Kasumi-1 (cell line): ENCODE data around the gene SPCS2.
"Not testable (repeated sequence)": the region's sequence is repeated elsewhere in the genome, so short reads cannot be mapped to it uniquely, and the experiment has no call there.

Source experiments
- DNase-seq, 2 experiments: peaks; one replicate each; lab custom pipeline; 2025; lab: John Stamatoyannopoulos, UW

Gene SPCS2

DNA sequence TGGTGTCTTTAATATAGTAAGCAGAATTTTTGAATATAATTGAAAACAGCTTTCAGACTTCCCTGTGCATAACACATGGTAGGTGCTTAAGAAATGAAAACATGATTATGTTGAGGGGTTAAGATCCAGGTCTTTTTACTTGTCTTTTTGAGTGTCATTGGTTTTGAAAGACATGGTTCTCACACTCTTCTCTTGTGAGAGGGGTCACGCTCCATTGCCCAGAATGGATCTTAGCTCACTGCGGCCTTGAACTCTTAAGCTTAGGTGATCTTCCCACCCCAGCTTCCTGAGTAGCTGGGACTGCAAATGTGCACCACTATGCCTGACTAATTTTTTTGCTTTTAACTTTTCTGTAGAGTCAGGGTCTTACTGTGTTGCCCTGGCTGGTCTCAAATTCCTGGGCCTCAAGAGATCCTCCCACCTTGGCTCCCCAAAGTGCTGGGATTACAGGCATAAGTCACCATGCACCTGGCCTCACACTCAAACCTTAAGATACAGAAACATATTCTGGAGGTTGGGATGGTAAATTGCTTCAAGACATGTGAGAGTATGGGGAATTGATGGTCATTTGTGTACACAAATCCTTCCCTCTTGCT lies 1.4 kb downstream of the SPCS2 start:
- no peak for DNase-seq

DNA sequence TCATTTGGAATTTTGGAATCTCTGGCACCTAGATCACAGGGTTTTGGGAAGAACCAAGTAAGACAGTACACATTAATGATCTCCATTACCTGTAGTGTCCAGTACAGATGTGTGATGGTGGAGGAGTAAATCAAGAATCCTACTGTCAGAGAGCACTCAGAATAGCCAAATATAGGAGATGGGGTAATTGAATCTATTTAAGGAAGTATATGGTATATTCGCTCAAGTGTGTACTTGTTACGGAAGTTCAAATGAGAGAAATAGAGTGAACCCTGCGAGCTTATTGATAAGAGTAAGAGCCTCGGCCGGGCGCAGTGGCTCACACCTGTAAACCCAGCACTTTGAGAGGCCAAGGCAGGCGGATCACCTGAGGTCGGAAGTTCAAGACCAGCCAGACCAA lies 2.2 kb downstream of the SPCS2 start:
- no peak for DNase-seq

DNA sequence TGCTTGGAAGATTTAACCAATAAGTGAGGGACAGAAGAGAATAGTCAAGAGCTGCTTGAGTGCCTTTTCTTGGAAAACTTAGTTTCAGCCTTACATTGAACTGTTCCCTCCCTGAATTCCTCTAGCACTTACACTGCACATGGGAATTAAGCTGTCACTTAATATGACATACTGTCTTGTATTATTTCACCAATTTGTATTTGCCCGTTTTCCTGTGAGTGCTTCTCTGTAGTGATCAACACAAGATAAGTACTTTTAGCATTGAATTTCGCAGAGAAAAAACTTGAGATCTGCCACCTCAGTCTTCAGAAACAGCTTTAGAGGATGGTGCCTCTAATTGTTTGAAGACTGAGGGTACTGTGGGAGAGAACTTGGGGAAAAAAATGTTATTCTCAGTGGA lies 3.7 kb downstream of the SPCS2 start:
- no peak for DNase-seq

DNA sequence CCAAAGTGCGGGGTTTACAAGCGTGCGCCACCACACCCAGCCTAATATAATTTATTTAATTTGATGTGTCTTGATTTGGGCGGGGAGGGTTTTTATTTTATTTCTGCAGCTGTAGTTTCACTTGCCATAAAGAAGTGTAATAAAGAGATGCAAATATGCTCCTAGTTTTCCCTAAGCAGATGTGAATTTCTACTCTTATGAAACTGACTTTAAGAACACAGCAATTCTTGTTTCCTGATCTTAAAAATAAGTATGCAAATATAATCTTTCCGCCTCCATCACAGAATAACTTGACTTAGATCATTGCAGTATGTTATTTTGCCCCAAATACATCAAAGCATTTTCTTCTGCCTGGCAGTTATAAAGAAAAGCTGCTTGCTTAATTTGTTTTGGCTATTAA lies 4.4 kb downstream of the SPCS2 start:
- DNase-seq, result no peak

DNA sequence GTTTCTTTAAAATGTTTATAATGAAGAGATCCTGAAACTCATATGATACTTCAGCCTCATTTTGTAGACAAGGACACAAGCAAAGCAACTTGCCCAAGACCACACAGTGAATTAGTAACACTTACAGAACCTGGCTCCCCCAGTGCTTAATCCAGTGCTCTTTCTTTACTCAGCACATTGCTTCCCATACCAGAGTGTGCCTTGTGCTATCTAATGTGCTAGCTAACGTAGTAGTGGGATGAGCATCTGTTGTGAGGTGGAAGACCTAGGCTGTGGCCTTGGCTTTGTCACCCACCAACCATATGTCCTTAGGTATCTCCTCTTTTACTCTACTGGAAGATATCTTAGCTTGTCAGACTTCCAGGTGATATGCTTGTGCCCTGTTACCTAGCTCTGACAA lies 5.1 kb downstream of the SPCS2 start:
- DNase-seq, result no peak

DNA sequence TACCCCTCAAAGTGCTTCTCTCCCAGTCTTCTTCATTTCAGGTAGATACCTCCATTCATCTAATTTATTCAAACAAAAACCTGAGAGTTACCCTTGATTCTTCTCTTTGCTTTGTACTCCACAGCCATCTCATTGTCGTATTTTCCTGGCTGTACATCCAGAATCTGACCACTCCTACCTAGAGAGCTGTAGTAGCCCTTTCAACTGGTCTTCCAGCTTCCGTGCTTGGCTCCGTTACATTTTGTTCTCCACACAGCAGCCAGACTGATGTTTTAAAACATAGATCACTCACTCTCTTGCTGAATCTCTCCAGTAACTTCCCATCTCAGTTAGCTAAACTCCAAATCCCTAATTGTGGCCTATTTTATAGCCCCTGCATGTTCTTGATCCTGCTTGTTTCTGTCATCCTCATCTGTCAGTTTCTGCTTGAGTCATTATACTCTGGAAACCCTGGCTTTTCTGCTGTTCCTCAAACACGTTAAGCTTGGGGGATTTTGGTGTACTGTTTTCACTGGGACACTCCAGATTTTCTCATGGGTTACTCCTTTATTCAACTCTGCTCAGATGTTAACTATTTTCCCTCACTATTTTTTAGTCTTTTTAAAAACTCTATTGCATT lies 7.4 kb downstream of the SPCS2 start:
- DNase-seq, result no peak

DNA sequence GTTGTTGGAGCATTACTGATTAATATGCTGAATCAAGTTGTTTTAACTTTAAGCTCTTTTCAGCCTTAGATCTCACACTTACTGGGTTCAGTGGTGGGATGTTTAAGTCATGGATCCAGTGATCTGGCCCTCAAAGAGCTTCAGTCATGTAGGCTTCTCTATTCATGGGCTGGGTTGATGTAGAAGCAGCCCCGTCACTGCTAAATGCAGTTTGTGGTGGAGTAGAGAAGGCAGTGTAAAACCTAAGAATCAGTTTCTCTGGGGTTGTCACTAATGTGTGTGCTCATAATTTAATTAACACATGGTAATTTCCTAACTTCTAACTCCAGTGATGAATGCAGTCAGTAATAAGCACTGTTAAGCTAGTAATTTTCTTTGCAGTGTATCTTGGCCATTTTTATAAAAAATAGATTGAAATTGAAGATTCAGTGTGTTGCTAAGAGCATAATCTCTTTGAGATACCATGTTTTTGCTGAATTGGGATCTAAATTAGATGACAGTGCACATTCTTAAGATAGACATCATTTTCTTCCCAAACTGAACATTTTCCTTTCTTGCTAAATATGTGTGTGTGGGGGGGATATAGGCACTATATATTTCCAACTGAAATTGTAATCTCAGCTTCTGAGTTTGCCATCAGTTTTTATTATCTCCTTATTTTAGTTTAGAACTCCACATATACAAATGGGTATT lies 9.0 kb downstream of the SPCS2 start:
- no peak for DNase-seq

DNA sequence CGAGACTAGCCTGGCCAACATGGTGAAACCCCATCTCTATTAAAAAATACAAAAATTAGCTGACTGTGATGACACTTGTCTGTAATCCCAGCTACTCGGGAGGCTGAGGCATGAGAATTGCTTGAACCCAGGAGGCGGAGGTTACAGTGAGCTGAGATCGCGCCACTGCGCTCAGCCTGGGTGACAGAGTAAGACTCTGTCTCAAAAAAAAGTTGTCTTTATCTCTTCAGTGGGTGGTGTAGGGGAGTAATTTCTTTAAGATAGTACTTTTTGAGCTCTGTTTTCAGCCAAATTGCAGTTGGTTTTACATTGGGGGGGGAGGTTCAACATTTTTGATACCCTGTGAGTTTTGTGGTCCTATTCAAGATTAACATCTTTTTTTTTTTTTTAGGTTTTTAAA lies 11.1 kb downstream of the SPCS2 start:
- not testable (repeated sequence) for DNase-seq

DNA sequence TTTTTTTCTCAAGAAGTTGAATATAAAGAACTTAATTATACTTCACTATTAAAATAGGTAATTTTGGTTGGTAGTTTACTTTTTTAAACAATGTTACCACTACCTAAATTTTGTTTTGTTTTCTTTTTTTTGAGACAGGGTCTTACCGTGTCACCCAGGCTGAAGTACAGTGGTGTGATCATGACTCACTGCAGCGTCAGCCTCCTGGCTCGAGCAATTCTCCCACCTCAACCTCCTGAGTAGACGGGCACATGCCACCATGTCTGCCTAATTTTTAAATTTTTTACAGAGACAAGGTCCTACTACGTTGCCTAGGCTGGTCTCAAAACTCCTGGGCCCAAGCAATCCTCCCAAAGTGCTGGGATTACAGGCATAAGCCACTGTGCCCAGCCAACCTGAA lies 17.6 kb downstream of the SPCS2 start:
- no peak for DNase-seq

DNA sequence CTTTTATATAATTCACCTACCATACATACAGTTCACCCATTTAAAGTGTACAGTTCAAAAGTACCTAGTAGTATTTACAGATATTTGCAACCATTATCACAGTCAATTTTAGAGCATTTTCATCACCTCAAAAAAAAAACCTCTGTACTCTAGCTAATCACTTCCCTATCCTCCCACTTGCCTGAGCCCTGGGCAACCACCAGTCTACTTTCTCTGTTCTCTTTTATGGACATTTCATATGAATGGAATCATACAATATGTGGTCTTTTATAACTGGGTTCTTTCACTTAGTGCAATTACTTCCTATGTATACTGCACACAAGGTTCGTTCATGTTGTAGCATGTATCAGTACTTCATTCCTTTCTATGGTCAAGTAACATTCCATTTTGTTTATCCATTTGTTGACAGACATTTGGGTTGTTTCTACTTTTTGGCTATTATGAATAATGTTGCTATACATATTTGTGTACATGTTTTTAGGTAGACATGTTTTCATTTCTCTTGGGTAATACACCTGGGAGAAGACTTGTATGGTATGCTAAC lies 21.9 kb downstream of the SPCS2 start:
- DNase-seq, result no peak

DNA sequence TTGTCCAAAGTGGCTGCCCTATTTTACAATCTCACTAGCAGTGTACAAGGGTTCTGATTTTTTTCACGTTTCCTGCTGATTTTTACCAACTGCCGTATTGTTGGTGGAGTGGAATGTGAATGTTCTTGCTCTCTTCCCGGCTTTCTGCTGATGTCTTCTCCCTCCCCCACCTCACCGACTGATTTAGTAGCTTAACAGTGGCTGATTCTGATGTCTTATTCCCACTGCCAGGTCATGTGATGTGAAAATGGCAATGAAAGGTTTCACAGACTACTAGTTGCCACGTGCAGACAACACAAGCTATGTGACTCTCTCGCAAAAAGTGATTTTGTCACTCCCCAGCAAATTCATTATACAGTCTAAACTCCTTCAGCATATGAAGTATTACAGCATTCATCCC lies 22.4 kb downstream of the SPCS2 start:
- no peak for DNase-seq

DNA sequence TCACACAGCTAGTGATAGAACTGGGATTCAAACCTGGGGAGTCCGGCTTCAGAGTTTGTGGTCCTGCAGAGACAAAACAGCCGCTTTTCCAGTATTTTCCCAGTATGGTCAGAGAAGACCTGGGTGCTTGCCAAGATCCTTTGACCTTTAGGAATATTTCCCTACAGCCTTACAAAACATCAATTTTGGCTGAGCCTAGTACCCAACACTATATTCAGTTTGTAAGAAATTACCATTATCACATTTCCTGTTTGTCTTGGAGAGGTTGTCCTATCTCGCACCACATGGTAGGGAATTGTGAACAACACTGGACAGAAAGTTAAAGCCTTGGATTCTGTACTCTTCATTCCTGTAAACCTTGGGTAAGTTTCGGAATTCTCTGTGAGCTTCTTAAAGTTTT lies 29.0 kb downstream of the SPCS2 start:
- DNase-seq, result no peak

DNA sequence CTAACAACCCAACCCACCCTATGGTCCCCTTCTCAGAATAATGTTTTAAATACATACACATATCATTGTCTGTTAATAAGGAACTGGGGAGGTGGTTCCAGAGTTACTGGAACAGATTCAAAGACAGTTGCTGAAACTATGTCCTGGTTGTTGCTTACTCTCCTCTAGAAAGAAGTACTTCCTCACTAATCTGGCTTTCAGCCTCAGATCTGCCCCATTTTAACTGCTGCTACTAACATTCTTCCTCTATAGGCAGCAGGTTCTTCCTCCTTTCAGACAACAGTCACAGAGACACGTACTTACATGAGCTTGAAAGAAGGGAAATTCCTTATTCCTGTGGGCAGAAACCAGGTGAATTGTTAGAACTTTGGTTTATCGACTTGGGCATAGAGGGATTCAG lies 31.6 kb downstream of the SPCS2 start:
- DNase-seq, result peak; percentile 77 to 85

DNA sequence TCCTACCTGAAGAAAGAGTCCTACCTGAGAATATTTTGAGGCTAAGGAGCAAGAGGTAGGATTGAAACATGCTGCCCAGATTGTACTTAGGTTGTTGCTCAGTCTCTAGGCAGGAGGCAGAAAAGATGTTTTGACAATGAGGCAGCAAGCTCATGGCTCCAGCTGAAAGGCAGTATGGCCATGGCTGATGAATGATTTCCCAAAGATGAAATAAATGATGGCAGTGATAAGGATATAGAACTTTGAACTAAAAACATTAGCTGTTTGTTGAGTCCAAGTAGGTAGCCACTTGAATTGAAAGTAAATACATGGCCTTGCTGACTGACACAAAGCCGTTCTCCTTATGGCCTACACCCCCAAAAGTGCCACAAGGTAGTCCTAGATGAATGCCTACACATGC lies 32.8 kb downstream of the SPCS2 start:
- no peak for DNase-seq

DNA sequence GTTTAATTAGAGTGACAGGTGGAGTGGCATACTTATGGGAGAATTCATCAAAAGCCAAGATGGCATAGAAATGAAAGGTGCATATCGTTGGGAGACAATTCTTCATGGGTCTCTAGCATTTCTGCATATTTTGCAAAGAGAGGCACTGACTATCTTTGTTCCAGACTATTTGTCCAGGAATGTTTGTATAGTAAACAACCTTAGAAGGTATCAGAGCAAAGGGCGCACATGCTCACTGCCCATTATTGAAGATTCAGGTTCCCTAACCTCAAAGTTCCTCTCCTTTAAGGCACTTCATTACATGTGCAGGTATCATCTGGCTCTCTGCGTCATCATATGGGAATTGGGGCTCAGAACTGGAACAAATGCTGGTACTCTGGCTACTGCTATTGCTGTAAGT lies 35.0 kb downstream of the SPCS2 start:
- DNase-seq, result no peak

DNA sequence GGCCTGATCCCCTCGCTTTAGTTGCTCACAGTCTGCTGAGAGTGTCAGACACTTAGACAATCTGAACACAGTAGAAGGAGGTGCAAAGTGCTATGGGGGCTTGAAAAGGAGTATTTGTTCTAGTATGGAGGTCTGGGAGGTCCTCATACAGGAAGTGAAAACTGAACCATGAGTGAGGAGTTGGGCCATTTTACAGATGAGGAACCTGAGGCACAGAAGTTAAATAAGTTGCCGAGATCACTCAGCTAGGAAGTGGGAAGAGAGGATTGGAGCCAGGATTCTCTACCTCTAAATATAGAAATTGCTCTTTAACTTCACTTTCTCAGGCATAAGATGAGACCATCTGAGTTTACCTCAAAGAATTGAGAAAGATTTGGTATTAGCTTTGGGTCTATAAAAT lies 35.7 kb downstream of the SPCS2 start:
- no peak for DNase-seq

DNA sequence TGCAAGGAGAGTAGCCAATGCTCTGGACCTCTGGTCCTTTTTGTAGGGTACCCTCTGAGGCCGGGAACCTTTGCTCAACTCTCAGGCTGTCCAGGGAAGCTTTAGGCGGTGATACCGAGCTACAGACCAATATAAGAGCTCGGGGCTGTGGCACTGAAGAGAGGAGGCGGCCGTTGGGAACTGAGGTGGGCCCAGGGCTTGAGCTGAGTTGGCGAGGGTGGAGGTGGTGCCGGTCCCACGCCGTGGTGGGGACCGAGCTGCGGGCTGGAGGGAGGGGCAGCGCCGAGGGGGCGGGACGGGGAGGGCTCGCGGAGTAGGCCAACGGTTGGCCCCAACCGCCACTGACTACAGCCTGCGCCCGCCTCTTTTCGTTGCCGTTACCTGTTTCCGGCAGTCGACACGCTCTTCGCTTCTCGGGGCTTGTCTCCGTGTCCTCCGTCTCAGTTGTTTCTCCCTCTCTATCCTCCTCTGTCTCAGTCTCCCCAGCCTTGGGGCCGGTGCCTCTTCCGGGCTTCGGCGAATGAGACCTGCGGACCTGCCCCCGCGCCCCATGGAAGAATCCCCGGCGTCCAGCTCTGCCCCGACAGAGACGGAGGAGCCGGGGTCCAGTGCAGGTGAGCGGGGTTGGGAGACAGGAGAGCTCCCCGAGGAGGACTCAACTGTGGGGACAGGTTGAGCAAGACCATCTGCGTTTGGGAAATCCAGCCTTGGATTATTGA lies 39.6 kb downstream of the SPCS2 start, which contains the start of gene NEU3:
TSS of gene NEU3 (plus strand) at position 393 of the 719 bp plus-strand sequence. CDS start at position 521, 128 bp downstream.
- peak; percentile 93 for DNase-seq

DNA sequence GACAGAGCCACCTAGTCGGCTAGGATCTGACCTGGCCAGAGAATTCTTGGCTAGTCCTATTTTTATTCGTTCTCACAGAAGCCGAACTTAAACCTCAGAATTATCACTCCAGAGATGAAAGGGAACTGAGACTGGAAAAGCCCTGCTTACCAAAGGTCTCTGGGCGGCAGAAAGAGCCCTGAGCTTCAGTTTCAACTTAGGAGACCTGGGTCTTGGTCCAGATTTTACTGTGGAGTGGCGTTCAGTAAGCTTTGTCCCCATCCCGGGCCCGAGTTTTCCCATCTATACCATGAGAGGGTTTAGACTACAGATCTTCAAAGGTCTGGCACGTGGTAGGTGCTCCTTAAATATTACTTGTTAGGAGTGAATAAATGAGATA lies 40.2 kb downstream of the SPCS2 start:
- peak in 1 of 2 experiments; percentile 29 for DNase-seq

DNA sequence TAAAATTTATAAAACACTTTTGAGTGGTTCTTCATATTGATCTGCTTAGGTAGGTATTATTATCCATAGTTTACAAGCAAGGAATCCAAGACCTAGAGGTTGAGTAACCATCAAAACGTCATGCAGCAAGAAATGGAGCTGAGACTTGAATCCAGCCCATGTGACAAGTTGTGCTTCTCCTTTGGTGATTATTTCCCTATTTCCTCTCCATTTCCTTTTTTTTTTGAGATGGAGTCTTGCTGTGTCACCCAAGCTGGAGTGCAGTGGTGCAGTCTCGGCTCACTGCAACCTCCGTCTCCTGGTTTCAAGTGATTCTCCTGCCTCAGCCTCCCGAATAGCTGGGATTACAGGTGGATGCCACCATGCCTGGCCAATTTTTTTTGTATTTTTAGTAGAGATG lies 41.1 kb downstream of the SPCS2 start:
- DNase-seq, result peak in 1 of 2 experiments; percentile 28

DNA sequence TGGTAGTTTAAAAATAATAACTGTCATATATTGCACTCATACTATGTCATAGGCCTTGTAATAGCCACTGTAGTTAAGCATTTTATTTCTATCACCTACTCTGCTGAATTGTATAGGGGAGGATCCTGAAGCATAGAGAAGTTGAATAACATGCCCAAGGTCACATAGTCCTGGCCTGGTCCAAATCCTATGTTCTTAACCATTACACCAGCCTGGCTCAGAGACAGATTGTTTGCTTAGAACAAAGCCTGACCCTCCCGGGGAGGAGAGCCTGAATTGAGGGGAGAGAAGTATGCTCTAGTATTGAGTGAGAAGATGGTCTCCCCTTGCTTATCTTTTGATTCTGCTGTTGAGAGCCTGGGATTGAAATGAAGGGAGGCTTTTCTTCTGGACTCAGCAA lies 41.9 kb downstream of the SPCS2 start:
- DNase-seq, result no peak

DNA sequence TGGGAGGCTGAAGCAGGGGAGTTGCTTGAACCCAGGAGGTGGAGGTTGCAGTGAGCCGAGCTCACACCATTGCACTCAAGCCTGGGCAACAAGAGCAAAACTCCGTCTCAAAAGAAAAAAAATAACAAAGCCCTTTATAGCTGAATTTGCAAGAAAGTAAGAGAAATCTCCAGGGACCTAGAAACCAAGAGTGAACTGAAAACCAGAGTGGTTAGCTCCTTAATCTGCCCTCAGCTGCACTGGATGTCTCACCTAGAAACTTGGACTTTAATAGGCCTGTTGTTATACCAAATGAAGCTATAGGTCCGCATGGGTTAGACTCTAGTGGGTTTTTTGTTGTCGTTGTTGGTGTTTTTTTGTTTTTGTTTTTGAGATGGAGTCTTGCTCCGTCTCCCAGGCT lies 43.8 kb downstream of the SPCS2 start:
- DNase-seq, result no peak

DNA sequence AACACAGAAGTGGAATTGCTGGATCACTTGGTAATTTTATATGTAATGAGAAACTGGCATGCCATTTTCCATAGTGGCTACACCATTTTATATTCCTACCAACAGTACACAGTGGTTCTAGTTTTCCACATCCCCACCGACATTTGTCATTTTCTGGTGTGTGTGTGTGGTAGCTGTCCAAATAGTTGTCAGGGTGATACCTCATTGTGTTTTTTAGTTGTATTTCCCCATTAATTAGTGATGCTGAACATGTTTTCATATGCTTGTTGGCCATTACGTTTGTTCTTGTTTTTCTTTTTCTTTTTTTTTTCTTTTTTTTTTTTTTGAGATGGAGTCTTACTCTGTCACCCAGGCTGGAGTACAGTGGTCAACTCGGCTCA lies 51.9 kb downstream of the SPCS2 start:
- no peak for DNase-seq

DNA sequence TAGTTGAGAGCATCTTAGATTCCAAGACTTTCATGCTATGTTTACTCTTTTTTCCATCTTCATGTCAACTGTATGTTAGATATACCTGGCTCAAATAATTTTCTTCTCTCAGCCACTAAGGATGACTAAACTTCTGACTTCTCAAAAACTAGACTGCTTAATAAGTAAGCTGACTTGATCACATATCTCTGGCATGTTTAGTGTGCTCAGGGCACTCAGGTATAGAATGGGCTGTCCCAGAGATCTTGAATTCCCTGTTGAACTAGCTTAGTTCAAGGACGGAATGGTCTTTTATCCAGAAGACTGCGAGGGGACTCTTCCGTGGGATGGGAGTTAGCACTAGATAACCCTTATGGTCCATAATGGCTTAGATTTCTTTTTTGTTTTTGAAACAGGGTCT lies 52.6 kb downstream of the SPCS2 start:
- DNase-seq, result no peak
